GM19238 (cell line): Measurements from ENCODE around the gene MICOS13.

Source experiments
- DNase-seq: peaks from one replicate; pipeline ENCODE4 v3.0.0; 2011; ENCODE audit warnings: low spot score; ENCODE audit not compliant: insufficient read length

The MICOS13 gene

DNA sequence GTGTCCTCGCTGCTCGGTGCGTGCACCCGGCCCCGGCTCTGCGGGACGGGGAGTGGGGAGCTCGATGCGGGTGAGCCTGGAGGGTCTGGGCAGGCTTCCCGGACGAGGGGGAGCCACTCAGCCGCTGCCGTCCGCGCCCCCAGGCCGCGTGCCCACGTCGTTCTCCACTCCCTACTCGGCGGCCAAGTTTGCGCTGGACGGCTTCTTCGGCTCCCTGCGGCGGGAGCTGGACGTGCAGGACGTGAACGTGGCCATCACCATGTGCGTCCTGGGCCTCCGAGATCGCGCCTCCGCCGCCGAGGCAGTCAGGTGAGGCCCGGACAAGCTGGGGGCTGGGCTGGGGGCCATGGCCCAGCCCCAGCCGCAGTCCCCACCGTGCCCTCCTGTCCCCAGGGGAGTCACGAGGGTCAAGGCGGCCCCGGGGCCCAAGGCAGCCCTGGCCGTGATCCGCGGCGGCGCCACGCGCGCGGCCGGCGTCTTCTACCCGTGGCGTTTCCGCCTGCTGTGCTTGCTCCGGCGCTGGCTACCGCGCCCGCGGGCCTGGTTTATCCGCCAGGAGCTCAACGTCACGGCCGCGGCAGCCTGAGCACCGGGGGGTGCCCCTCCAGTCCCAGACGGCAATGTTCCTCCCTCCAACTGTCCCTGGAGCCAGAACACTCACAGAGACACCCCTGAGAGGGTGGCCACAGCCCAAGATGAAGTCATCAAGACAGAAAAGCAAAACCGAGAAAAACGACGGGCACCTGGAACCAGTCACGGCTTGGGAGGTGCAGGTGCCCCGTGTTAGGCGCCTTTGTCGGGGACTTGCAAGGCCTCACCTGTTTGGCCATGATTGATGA, 7.3 kb upstream of the MICOS13 start:
- no peak for DNase-seq

- peak; percentile 94 for DNase-seq
These were observed 6.5 kb upstream of the MICOS13 start for GRCh38 chr19:5686647-5687359.

GRCh38 chr19:5686326-5686646, 6.0 kb upstream of the MICOS13 start:
- DNase-seq, result no peak

GRCh38 chr19:5684694-5685430, 4.5 kb upstream of the MICOS13 start:
- DNase-seq, result no peak

- DNase-seq, result no peak
These were observed 3.0 kb upstream of the MICOS13 start for GRCh38 chr19:5683177-5683886.

- DNase-seq, result no peak
These were observed 1.8 kb upstream of the MICOS13 start for GRCh38 chr19:5682107-5682482.

- no peak for DNase-seq
These were observed 1.2 kb upstream of the MICOS13 start for GRCh38 chr19:5681391-5682106.

DNA sequence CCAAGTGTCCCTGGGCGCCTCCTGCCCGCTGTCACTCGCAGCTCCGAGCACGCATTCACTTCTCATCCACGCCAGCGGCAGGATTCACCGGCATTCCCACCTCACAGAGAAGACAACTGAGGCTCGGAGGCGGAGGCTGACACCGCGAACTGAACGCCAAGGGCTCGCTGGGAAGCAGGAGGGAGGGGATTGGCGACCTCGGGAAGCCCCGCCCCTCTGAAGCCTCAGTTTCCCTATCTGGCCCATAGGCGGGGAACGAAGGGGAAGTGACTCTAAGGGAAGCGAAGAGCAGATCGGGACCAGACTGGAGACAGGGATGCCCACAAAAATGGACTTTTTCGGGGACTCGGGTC, 256 bp downstream of the MICOS13 start:
- no peak for DNase-seq

DNA sequence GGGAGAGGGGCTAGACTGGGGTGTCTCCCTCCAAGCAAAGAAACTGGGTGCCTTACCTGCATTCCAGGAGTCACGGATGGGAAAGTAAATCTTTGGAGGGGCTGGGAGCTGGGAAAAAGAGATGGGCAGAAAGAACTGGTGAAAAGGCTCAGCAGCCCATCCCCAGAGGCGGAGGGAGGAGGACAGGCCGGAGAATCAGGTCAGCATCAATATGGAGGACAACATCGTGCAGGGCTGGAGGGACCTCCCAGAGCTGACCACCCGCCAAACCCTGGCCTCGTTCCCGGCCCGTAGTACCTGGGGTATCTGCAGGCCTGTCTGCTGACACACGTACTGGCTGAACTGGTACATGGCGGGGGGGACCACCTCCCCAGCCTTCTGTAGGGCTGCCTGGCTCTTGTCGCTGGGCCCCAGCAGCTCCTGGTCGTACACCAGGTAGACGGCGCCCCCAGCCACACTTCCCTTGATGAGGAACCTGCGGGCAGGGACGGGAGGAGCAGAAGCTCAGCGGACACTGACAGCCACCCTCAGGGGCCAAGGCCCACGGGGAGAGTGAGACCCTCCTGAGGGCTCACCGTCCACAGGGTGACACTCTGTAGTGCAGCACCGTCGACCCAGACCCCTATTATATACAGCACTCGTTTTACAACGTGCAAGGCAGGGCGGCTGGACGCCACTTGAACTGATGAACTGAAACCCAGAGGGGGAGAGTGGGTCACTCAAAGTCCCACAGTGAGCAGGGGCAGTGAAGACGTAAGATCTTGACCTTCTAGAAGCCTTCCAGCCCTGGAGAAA, 830 bp downstream of the MICOS13 start:
- DNase-seq, result no peak

- DNase-seq, result no peak
These were observed 2.1 kb downstream of the MICOS13 start for GRCh38 chr19:5678071-5678718.

DNA sequence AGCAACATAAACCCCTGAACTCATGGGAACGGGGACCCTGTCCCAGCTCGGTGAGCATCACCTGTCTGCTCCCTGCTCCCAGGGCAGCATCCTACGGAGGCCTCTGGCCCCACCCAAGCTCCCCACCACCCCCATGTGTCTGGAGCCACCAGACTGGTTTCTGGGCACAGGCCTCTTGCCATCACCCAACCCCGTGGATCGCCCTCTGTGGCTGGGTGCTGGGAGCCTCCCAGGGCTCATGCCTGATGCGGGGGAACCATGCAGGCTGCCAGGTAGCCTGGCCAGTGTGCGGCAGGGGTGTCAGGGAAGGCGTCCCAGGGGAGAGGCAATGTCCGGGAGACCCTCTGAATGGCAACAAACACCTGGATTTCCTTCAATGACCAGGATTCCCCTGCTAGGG, 2.7 kb downstream of the MICOS13 start:
- no peak for DNase-seq

DNA sequence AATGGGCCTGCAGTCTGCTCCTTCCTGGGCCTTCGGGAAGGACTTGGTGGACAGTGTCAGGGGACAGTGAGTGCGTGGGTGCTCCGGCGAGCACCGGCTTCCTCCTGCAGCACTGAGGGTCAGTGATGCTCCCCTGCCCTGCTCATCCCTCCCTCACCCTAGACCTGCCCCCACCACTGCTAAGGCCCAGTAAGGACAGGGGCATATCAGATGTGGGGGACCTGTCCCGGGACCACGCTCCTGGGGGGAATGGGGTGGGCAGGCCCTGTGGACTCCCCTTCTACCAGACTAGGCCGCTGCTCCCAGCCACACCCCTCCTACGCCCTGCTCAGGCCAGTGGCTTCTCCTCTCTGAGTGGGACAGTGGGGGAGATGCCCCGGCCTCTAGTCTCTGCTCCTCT, 3.2 kb downstream of the MICOS13 start:
- DNase-seq, result no peak

DNA sequence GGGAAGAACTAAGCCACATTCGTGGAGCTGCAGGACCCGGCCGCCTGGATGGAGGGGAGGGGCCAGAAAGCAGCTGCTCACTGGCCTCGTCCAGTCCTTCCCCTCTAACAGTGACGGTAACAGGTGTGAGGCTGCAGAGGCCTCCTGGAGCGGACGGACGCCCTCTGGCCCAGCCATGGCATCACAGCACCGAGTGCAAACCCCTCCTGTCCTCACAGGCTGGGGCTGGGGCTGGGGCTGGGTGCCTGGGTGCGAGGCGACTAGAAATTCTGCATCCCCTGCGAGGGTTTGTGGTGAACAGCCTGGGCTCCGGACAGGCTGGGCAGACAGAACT, 3.6 kb downstream of the MICOS13 start:
- no peak for DNase-seq

DNA sequence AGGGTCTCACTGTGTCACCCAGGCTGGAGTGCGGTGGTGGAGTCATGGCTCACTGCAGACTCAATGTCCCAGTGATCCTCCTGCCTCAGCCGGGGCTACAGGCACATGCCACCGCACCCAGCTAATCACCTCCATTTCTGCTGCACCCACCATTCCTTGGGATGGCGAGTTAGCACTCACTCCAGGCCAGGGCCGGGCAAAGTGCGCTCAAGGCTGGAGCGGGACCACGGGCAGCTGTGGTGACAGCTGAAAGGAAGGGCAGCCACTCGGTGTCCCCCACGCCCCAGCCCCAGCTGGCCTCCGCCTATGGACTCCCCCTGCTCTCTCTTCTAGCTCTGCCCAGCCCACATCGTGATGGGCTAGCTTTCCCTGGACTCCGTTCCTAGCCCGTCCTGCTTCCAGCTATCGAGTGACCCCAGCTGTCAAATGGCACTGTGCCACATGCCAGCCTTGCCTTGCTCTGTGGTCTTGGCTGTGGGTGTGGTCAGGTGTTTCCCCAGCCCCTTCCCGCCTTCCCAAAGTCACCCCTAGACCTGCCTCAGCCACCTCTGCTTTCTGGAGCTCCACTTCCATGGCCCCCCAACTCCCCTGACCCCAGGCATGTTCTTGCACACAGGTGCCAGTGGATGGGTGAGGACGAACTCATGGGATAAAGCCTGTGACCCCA, 4.1 kb downstream of the MICOS13 start:
- no peak for DNase-seq

DNA sequence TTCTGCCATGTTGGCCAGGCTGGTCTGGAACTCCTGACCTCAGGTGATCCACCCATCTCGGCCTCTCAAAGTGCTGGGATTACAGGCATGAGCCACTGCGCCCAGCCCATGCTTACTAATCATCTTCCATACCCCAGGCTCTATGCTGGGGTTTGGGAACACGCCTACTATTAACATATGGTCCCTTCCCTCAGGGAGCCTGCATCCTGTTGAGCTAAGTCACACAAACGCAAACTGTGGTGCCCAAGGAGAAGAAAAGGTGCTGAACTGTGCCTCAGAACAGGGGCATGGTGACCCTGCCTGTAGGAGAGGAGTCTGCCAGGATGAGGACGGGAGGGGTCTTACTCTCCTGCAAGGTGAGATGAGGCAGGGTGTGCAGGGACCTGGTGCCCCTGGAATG, 5.6 kb downstream of the MICOS13 start:
- DNase-seq, result no peak

GRCh38 chr19:5673752-5674151, 6.6 kb downstream of the MICOS13 start:
- DNase-seq, result no peak

DNA sequence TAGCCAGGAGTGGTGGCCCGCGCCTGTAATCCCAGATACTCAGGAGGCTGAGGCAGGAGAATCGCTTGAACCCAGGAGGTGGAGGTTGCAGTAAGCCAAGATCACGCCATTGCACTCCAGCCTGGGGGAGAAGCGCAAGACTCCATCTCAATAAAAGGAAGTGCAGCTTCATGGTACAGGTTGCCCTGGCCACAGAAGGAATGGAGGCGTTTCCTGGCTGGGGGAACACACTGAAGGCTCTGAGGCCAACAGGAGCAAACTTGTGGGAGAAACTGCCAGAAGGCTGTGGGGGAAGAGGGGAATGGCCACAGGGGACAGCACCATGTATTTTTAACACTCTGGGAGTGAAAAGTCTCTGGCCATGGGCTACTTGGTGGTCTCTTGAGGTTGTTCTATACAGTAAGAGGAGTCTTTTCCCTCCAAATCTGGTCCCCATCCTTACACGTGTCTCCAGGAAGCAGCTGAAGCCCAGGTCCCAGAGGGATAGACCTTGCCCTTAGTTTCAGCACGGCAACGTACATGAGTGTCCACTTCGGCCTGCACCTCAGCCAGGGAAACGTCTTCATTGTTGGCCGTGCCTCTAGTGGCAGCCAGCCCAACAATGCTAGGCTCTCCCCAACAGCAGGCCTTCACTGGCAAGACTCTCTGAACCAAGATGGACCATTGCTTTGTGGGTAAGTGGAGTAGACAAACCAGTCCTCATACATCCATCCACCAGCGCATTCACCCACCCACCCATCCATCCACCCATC, 7.4 kb downstream of the MICOS13 start:
- no peak for DNase-seq

DNA sequence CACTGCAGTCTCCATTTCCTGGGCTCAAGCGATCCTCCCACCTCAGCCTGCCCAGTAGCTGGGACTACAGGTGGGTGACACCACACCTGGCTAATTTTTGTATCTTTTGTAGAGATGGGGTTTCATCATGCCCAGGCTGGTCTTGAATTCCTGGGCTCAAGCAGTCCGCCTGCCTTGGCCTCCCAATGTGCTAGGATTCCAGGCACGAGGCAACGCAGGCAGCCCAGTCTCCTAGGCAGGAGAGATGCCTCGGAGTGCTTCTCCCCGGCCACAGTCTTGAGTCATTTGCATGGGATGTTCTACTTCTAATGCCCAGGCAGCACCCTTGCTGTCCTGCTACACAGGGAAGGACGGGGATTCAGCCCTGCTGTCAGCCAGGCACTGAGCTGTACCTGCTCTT, 8.7 kb downstream of the MICOS13 start:
- DNase-seq, result no peak

GRCh38 chr19:5669212-5669611, 11.1 kb downstream of the MICOS13 start:
- no peak for DNase-seq
